Right atrium auricular region (tissue), 2 donors: ENCODE measurements around the gene CYP19A1. TPM values are rescaled to one million over a fixed set of nuclear protein-coding genes. Genes with fewer than 3 reads are reported as not detected.

Experiments used
- DNase-seq: peaks from one replicate; pipeline ENCODE4 v3.0.0-alpha.2; 2019; ENCODE audit warnings: low spot score
- H3K27ac ChIP-seq, 2 donors: fragments of 200-600 bp; sonication (generic); 1 replicate in 1 of 2; 2 replicates in 1 of 2; pipeline ENCODE4 v1.5.1; 2016 to 2019
- H3K27me3 ChIP-seq, 2 donors: fragments of 200-600 bp; sonication (generic); one replicate each; pipeline versions ENCODE4 v1.5.1 to v1.6.0; 2017 to 2019
- H3K36me3 ChIP-seq: fragments of 200-600 bp; sonication (generic); one replicate; pipeline ENCODE4 v1.5.1; 2016
- H3K4me1 ChIP-seq, 2 donors: fragments of 200-600 bp; sonication (generic); one replicate each; pipeline versions ENCODE4 v1.5.1 to v1.6.0; 2017 to 2019
- H3K4me3 ChIP-seq, 2 donors: fragments of 200-600 bp; sonication (generic); 1 replicate in 1 of 2; 2 replicates in 1 of 2; pipeline ENCODE4 v1.5.1; 2017 to 2019; ENCODE audit warnings: mild to moderate bottlenecking in 1 of 2, moderate library complexity in 1 of 2
- H3K9me3 ChIP-seq, 2 donors: fragments of 200-600 bp; sonication (generic); one replicate each; pipeline ENCODE4 v1.5.1; 2019
- total RNA-seq, 2 donors: library from RNA; depleted of rRNA; stranded (reverse); fragments of >200 nt; gene quantifications; one replicate each; pipeline ENCODE4 v1.1.0, GENCODE V29; 2016
- TF ChIP-seq, protein P1 (sequence below), 2 donors: fragments of 200-600 bp; sonication (generic); IDR thresholded peaks; one replicate each; pipeline ENCODE4 v1.5.1; 2019; ENCODE audit warnings: antibody characterized with exemption in 2 of 2

Gene CYP19A1
- total RNA-seq, 2 donors from 2014 or later = 2.4 TPM; not detected in 1

DNA sequence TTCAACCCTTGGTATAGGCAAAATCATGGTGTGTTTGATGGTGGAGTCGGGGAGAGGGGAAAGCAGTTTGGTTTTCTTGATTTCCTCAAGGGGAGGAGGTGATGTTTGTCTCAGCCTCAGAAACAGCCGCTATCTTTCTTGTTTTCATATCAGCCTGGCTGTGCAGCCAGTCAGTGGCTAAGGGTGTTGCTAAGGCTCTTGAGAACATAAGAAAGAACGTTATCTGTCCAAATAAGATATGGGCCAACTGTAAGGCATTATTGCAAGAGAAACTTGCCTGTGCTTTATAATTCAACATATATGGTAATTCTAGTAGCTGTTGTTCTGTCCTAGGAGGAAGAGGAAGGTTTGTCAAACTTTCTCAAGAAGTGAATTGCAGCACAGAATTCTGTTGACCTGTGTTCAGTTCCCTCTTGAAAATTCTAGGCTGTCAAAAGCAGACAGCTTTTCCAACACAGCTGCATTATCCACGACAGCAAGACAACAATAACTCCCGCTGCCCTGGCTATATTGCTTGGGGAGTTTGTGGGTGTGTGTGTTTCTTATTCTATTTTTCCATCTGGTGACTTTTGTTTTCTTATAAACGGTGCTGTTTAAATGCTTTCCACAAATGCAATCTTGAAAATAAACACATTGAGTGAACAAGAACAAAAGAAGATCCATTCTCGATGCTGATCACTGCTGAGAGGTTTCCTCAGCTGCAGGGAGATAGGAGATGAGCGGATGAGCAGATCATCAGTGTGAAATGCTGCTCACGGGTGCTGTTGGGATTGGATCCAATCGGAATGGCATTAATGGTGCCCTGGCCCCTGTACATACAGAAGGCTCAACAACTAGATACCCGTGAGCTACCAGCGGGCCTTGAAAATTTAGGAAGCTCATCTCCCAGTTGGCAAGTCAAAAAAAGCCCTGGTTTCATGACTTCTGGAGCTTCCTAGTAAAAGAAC is 152.9 kb downstream of the CYP19A1 start:
- H3K9me3 ChIP-seq = no peaks in the 10 kb centered on the region

DNA sequence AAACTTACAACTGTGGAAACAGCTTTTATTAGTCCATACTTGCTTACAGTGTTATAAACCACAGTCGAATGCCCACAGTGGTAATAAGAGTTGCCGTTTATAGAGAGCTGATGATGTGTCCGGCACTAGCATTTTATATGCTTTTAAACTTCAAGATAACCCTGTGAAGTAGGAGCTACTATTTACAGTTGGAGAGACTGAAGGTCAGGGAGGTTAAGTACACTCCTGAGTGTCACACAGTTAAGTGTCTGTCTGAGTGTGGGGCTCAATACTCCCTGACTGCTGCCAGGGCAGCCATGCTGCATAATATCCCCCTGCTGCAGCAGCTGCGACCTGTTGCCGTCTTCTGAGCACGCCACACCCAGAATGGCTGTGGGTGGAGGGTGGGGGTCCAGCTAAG is 153.8 kb downstream of the CYP19A1 start:
- no peaks in the 10 kb centered on the region for H3K9me3 ChIP-seq
- DNase-seq = no peak
- TF ChIP-seq, protein P1, sequence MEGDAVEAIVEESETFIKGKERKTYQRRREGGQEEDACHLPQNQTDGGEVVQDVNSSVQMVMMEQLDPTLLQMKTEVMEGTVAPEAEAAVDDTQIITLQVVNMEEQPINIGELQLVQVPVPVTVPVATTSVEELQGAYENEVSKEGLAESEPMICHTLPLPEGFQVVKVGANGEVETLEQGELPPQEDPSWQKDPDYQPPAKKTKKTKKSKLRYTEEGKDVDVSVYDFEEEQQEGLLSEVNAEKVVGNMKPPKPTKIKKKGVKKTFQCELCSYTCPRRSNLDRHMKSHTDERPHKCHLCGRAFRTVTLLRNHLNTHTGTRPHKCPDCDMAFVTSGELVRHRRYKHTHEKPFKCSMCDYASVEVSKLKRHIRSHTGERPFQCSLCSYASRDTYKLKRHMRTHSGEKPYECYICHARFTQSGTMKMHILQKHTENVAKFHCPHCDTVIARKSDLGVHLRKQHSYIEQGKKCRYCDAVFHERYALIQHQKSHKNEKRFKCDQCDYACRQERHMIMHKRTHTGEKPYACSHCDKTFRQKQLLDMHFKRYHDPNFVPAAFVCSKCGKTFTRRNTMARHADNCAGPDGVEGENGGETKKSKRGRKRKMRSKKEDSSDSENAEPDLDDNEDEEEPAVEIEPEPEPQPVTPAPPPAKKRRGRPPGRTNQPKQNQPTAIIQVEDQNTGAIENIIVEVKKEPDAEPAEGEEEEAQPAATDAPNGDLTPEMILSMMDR (IDR thresholded peaks at IDR 0.05) = no peak

More for the DNA sequence above, 152.9 kb downstream of the CYP19A1 start:
- DNase-seq = no peak
- TF ChIP-seq, protein P1 (IDR thresholded peaks at IDR 0.05) = no peak
- H3K36me3 ChIP-seq = no peaks in the 10 kb centered on the region
- H3K27ac ChIP-seq = no peak overlapping the region
- no peaks in the 10 kb centered on the region for H3K27me3 ChIP-seq
- no peak overlapping the region for H3K4me3 ChIP-seq
- H3K4me1 ChIP-seq = peaks cover 0 to 20% of the 10 kb centered on the region in 2 donors

DNA sequence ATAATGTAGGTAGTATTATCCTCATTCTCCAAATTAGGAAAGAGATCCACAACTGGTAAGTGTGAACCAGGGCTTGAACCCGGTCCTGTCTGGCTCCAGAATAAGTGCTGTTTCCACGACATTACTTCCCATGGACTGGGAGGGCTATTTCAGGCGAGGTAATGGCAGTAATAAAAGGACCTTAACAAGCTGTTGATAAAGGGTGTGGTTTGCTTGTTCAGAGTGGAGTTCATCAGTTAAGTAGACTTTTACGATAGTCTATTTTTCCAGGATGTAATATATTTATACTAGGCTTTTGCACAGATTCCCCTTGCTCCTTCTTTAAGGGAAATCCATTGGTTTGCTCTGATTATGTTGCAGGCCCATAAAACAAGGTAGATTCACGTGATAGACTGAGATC is 155.3 kb downstream of the CYP19A1 start:
- H3K4me3 ChIP-seq = no peak overlapping the region
- no peaks in the 10 kb centered on the region for H3K9me3 ChIP-seq
- TF ChIP-seq, protein P1 (IDR thresholded peaks at IDR 0.05) = no peak
- H3K27me3 ChIP-seq = no peaks in the 10 kb centered on the region
- no peak overlapping the region for H3K27ac ChIP-seq
- H3K4me1 ChIP-seq = peaks cover 0 to 8% of the 10 kb centered on the region in 2 donors
- H3K36me3 ChIP-seq = no peaks in the 10 kb centered on the region
- no peak for DNase-seq

More for the DNA sequence above, 153.8 kb downstream of the CYP19A1 start:
- Histone ChIP-seq H3K36me3 (no peaks in the 10 kb centered on the region), H3K4me3 (no peak overlapping the region), H3K27me3 (no peaks in the 10 kb centered on the region), H3K4me1 (peaks cover 0 to 11% of the 10 kb centered on the region in 2 donors), H3K27ac (no peak overlapping the region)

DNA sequence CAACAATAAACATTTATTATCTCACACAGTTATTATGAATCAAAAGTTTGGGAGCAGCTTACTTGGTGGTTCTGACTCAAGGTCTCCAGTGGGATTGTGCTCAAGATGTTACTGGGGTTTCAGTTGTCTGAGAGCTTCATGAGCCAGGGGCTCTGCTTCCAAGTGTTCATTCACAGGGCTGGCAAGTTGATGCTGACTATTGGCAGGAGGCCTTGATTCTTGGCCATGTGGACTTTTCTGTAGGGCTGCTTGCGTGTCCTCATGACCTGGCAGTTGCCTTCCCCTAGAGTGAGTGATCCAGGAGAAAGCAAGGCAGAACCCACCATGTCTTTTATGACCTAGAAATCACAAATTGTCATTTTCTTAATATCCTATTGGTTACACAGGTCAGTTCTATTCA is 156.5 kb downstream of the CYP19A1 start:
- Histone ChIP-seq H3K27ac (no peak overlapping the region), H3K4me3 (no peak overlapping the region), H3K27me3 (no peaks in the 10 kb centered on the region), H3K9me3 (no peaks in the 10 kb centered on the region), H3K4me1 (peaks cover 0 to 8% of the 10 kb centered on the region in 2 donors), H3K36me3 (no peaks in the 10 kb centered on the region)
- DNase-seq = no peak
- TF ChIP-seq, protein P1 (IDR thresholded peaks at IDR 0.05) = no peak

DNA sequence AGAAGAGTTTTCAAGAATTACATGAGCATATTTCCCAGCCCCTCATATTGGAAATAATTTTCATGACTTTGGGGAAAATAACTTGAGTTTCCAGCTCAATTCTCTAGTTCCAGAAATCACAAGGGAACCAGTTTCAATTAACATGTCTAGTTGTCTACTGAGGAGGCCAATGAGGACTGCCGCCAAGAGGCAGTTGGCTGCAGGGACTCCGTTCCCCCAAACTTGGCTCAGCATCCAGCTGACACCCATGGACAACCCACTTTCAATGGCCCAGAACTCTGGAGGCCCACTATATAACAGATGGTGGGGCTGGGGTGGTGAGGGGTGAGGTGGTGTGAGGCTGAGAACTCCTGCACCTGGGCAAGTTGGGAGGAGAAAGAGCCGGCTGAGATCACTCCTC is 157.2 kb downstream of the CYP19A1 start:
- H3K4me3 ChIP-seq = no peak overlapping the region
- TF ChIP-seq, protein P1 (IDR thresholded peaks at IDR 0.05) = no peak
- H3K27me3 ChIP-seq = no peaks in the 10 kb centered on the region
- peaks cover 0 to 8% of the 10 kb centered on the region in 2 donors for H3K4me1 ChIP-seq
- no peak for DNase-seq
- no peaks in the 10 kb centered on the region for H3K36me3 ChIP-seq
- H3K27ac ChIP-seq = no peak overlapping the region
- no peaks in the 10 kb centered on the region for H3K9me3 ChIP-seq
